Osteocyte (in vitro differentiated cells): Measurements from ENCODE around the gene IQCH. TPM values are rescaled to one million over a fixed set of nuclear protein-coding genes. Genes with fewer than 3 reads are reported as not detected.
A peak's percentile ranks its signal among the peaks of the same experiment; 100 is the strongest.

Source experiments
- DNase-seq: peaks from one replicate; pipeline ENCODE4 v3.0.0; 2021; ENCODE audit warnings: mixed read lengths; ENCODE audit not compliant: unreplicated experiment; ENCODE audit errors: extremely low spot score
- H3K27ac Mint-ChIP-seq: one replicate; pipeline ENCODE4 v1.8.0; 2021; ENCODE audit warnings: mild to moderate bottlenecking, mixed read lengths; ENCODE audit not compliant: unreplicated experiment
- H3K27me3 Mint-ChIP-seq: one replicate; pipeline ENCODE4 v1.8.0; 2021; ENCODE audit warnings: mixed read lengths; ENCODE audit not compliant: unreplicated experiment
- H3K36me3 Mint-ChIP-seq: one replicate; pipeline ENCODE4 v1.8.0; 2021; ENCODE audit warnings: mixed read lengths; ENCODE audit not compliant: unreplicated experiment
- H3K4me1 Mint-ChIP-seq: one replicate; pipeline ENCODE4 v1.8.0; 2021; ENCODE audit warnings: mixed read lengths; ENCODE audit not compliant: unreplicated experiment
- H3K4me3 Mint-ChIP-seq: one replicate; pipeline ENCODE4 v1.8.0; 2021; ENCODE audit warnings: mild to moderate bottlenecking, moderate library complexity, mixed read lengths; ENCODE audit not compliant: unreplicated experiment
- H3K9me3 Mint-ChIP-seq: one replicate; pipeline ENCODE4 v1.8.0; 2021; ENCODE audit warnings: mixed read lengths; ENCODE audit not compliant: unreplicated experiment
- CTCF ChIP-seq: fragments of 200-600 bp; sonication (generic); IDR thresholded peaks from 2 replicates; pipeline ENCODE4 v1.5.0; 2021; ENCODE audit warnings: antibody characterized with exemption, mild to moderate bottlenecking, moderate library complexity
- total RNA-seq: library from RNA; stranded (reverse); gene quantifications from 2 replicates; pipeline ENCODE4 v1.2.1, GENCODE V29; 2021

IQCH gene
- total RNA-seq, 1 donor from 2014 or later, result 2.0 TPM

- no peak for DNase-seq
- Mint-ChIP-seq H3K9me3 (no peaks in the 10 kb centered on the region), H3K27me3 (peaks cover 8% of the 10 kb centered on the region), H3K36me3 (no peaks in the 10 kb centered on the region), H3K4me1 (peaks cover 3% of the 10 kb centered on the region), H3K27ac (no peak overlapping the region), H3K4me3 (no peak overlapping the region)
- TF ChIP-seq CTCF, result no peak
Observed at GRCh38 chr15:67396114-67396513, 141.5 kb downstream of the IQCH start.

- Mint-ChIP-seq H3K27me3 (peaks cover 7% of the 10 kb centered on the region), H3K4me3 (no peak overlapping the region), H3K9me3 (no peaks in the 10 kb centered on the region), H3K36me3 (no peaks in the 10 kb centered on the region), H3K4me1 (peaks cover 3% of the 10 kb centered on the region), H3K27ac (no peak overlapping the region)
- peak; percentile 43 for TF ChIP-seq CTCF
- no peak for DNase-seq
Observed at GRCh38 chr15:67397139-67397538, 142.6 kb downstream of the IQCH start.

- Mint-ChIP-seq H3K27ac (no peak overlapping the region), H3K4me1 (peaks cover 3% of the 10 kb centered on the region)
- TF ChIP-seq CTCF, result no peak
Observed at GRCh38 chr15:67399925-67400324, 145.3 kb downstream of the IQCH start.

GRCh38 chr15:67400890-67401289 is 146.3 kb downstream of the IQCH start:
- no peak overlapping the region for H3K27ac Mint-ChIP-seq
- no peak for TF ChIP-seq CTCF

More at GRCh38 chr15:67399925-67400324, 145.3 kb downstream of the IQCH start:
- no peak for DNase-seq
- no peak overlapping the region for H3K4me3 Mint-ChIP-seq
- H3K9me3 Mint-ChIP-seq, result no peaks in the 10 kb centered on the region
- H3K36me3 Mint-ChIP-seq, result no peaks in the 10 kb centered on the region
- peaks cover 28% of the 10 kb centered on the region for H3K27me3 Mint-ChIP-seq

GRCh38 chr15:67401336-67401735 is 146.8 kb downstream of the IQCH start:
- H3K9me3 Mint-ChIP-seq, result no peaks in the 10 kb centered on the region
- peaks cover 6% of the 10 kb centered on the region for H3K4me1 Mint-ChIP-seq
- H3K27me3 Mint-ChIP-seq, result peaks cover 26% of the 10 kb centered on the region
- TF ChIP-seq CTCF, result no peak
- no peak for DNase-seq
- no peaks in the 10 kb centered on the region for H3K36me3 Mint-ChIP-seq
- no peak overlapping the region for H3K27ac Mint-ChIP-seq
- no peak overlapping the region for H3K4me3 Mint-ChIP-seq

More at GRCh38 chr15:67400890-67401289, 146.3 kb downstream of the IQCH start:
- Mint-ChIP-seq H3K4me1 (peaks cover 8% of the 10 kb centered on the region), H3K27me3 (peaks cover 29% of the 10 kb centered on the region), H3K9me3 (no peaks in the 10 kb centered on the region), H3K4me3 (no peak overlapping the region), H3K36me3 (no peaks in the 10 kb centered on the region)
- DNase-seq, result no peak
